Tibial nerve (tissue), 3 donors: Measurements from ENCODE around the gene CFAP20.

Source experiments
- POLR2A ChIP-seq, 2 donors: fragments of 450-650 bp; IDR thresholded peaks; one replicate each; pipeline ENCODE4 v1.6.1; 2017; ENCODE audit warnings: antibody characterized with exemption in 2 of 2, mild to moderate bottlenecking in 2 of 2, moderate library complexity in 2 of 2
- TF ChIP-seq, protein P1 (sequence below), 5 experiments: fragments of 200-600 bp in 3 of 5; fragments of 450-650 bp in 2 of 5; sonication (generic) in 3 of 5; IDR thresholded peaks; one replicate each; pipeline ENCODE4 v1.5.1; 2016 to 2019; ENCODE audit warnings: antibody characterized with exemption in 5 of 5, mild to moderate bottlenecking in 3 of 5, moderate library complexity in 2 of 5

DNA sequence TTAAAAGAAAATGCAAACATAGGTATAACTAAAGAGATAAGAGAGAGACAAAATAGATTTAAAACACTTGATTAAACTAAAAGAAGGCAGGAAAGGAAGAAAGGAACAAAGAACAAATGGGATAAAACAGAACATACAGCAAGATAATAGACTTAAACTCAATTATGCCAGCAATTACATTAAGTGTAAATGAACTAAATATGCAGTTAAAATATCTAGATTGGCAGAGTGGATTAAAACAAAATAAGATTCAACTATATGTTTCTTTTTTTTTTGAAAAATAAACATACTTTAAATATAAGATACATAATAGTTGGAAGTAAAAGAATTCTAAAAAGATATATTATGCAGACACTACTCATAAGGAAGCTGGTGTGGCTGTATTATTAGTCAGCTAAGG lies 9.7 kb upstream of the CFAP20 start:
- TF ChIP-seq, protein P1, sequence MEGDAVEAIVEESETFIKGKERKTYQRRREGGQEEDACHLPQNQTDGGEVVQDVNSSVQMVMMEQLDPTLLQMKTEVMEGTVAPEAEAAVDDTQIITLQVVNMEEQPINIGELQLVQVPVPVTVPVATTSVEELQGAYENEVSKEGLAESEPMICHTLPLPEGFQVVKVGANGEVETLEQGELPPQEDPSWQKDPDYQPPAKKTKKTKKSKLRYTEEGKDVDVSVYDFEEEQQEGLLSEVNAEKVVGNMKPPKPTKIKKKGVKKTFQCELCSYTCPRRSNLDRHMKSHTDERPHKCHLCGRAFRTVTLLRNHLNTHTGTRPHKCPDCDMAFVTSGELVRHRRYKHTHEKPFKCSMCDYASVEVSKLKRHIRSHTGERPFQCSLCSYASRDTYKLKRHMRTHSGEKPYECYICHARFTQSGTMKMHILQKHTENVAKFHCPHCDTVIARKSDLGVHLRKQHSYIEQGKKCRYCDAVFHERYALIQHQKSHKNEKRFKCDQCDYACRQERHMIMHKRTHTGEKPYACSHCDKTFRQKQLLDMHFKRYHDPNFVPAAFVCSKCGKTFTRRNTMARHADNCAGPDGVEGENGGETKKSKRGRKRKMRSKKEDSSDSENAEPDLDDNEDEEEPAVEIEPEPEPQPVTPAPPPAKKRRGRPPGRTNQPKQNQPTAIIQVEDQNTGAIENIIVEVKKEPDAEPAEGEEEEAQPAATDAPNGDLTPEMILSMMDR (IDR thresholded peaks at IDR 0.05): no peak
- TF ChIP-seq POLR2A (IDR thresholded peaks at IDR 0.05): no peak
